ENCODE measurements around the gene ABTB1. TPM values are rescaled to one million over a fixed set of nuclear protein-coding genes. Genes with fewer than 3 reads are reported as not detected.
A peak's percentile ranks its signal among the peaks of the same experiment; 100 is the strongest.

ABTB1 gene
- polyA plus RNA-seq, 2 donors, result 15.4 to 19.0 TPM

GRCh38 chr3:127682561-127682960, 9.8 kb downstream of the ABTB1 start:
- Histone ChIP-seq H3K4me3 (ENCODE audit: low read depth in 1 of 2, low read length in 2 of 2) (no peak overlapping the region), H3K27me3 (ENCODE audit: control insufficient read depth in 1 of 2, insufficient read depth in 2 of 2, low read length in 2 of 2) (no peaks in the 10 kb centered on the region)
- WGBS, 2 donors, result 78 to 84% methylated on average over 8 of the region's 8 CpGs

DNA sequence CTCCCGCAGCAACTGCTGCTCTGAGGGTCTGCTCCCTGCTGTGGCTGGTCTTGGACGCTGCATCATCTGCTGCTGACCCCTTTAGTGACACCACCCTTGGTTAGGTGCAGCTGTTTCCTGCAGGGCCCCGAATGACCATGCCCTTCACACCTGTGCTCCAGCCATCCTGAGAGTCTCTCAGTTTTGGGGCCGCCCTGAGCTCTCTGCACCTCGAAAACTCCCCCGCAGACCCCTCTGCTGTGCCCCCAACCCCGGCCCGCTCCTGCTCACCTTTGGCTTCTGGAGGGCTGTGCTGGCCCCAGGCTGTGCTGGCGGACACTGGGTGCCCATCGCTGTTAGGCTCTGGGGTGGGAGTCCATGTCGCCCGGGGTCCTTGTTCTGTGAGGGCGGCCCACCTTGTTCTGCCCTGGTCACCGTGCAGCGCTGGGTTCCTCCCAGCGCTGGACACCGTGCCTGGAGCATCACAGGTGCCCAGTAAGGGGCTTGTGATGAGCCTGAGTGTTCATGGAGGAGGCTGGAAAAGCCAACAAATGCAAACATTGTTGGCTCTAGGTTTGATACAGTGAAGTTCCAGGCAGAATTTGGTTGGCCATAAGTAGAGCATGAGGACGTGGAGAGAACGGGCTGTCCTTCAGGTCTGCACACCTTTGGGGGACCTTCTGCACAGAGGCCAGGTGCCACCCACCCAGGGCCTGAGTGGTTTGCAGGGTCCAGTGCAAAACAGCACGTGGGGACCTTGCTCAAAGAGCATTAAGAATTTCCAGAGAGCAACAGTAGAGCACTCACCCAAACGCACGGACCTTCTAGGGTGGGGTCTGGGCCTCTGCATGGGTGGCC, 12.3 kb downstream of the ABTB1 start:
- H3K4me3 ChIP-seq (ENCODE audit: low read depth in 1 of 2, low read length in 2 of 2), result no peak overlapping the region
- 76 to 78% methylated on average over 22 of the region's 22 CpGs for WGBS, 2 donors
- peaks cover 0 to 10% of the 10 kb centered on the region in 2 donors for H3K36me3 ChIP-seq (ENCODE audit: control insufficient read depth in 2 of 2, insufficient read depth in 2 of 2, low read length in 1 of 2)
- no peaks in the 10 kb centered on the region for H3K9me3 ChIP-seq (ENCODE audit: control insufficient read depth in 2 of 2, insufficient read depth in 1 of 2, low read depth in 1 of 2, low read length in 1 of 2)
- H3K27me3 ChIP-seq (ENCODE audit: control insufficient read depth in 1 of 2, insufficient read depth in 2 of 2, low read length in 2 of 2), result no peaks in the 10 kb centered on the region
- no peaks in the 10 kb centered on the region for H3K4me1 ChIP-seq (ENCODE audit: control insufficient read depth in 2 of 2, insufficient read depth in 2 of 2, low read length in 1 of 2)
- H3K27ac ChIP-seq (ENCODE audit: low read depth in 2 of 2, low read length in 1 of 2), result no peak overlapping the region

More at GRCh38 chr3:127682561-127682960, 9.8 kb downstream of the ABTB1 start:
- H3K27ac ChIP-seq (ENCODE audit: low read depth in 2 of 2, low read length in 1 of 2), result no peak overlapping the region
- no peaks in the 10 kb centered on the region for H3K4me1 ChIP-seq (ENCODE audit: control insufficient read depth in 2 of 2, insufficient read depth in 2 of 2, low read length in 1 of 2)
- H3K9me3 ChIP-seq (ENCODE audit: control insufficient read depth in 2 of 2, insufficient read depth in 1 of 2, low read depth in 1 of 2, low read length in 1 of 2), result no peaks in the 10 kb centered on the region
- peaks cover 0 to 9% of the 10 kb centered on the region in 2 donors for H3K36me3 ChIP-seq (ENCODE audit: control insufficient read depth in 2 of 2, insufficient read depth in 2 of 2, low read length in 1 of 2)

DNA sequence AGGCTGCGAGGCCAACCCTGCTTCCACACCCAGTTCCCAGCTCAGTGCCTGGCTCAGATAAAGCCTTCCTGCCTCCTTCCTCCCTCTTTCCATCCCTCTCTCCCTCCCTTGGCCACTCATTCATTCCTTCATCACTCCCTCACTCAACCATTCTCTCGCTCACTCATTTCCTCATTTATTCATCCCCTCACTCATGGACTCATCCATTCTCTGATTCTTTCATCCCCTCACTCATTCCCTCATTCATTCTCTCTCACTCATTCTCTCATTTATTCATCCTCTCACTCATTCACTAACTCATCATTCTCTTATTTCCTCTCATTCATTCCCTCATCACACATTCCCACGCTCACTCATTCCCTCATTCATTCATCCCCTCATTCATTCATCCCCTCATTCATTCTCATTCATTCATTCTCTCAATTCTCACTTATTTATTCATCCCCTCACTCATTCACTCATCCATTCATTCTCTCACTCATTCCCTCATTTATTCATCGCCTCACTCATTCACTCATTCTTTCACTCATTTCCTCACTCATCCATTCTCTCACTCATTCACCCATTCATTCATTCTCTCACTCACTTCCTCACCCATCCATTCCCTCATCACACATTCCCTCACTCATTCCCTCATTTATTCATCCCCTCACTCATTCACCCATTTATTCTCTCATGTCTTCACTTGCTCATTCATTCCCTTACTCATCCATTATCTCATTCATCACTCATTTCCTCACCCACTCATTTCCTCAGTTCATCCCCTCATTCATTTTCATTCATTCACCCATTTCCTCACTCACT, 13.2 kb downstream of the ABTB1 start:
- Histone ChIP-seq H3K9me3 (ENCODE audit: control insufficient read depth in 2 of 2, insufficient read depth in 1 of 2, low read depth in 1 of 2, low read length in 1 of 2) (no peaks in the 10 kb centered on the region), H3K27ac (ENCODE audit: low read depth in 2 of 2, low read length in 1 of 2) (no peak overlapping the region), H3K36me3 (ENCODE audit: control insufficient read depth in 2 of 2, insufficient read depth in 2 of 2, low read length in 1 of 2) (peaks cover 0 to 8% of the 10 kb centered on the region in 2 donors), H3K27me3 (ENCODE audit: control insufficient read depth in 1 of 2, insufficient read depth in 2 of 2, low read length in 2 of 2) (no peaks in the 10 kb centered on the region), H3K4me1 (ENCODE audit: control insufficient read depth in 2 of 2, insufficient read depth in 2 of 2, low read length in 1 of 2) (peaks cover 0 to 2% of the 10 kb centered on the region in 2 donors), H3K4me3 (ENCODE audit: low read depth in 1 of 2, low read length in 2 of 2) (no peak overlapping the region)
- WGBS, 2 donors, result 74 to 80% methylated on average over 4 of the region's 4 CpGs

DNA sequence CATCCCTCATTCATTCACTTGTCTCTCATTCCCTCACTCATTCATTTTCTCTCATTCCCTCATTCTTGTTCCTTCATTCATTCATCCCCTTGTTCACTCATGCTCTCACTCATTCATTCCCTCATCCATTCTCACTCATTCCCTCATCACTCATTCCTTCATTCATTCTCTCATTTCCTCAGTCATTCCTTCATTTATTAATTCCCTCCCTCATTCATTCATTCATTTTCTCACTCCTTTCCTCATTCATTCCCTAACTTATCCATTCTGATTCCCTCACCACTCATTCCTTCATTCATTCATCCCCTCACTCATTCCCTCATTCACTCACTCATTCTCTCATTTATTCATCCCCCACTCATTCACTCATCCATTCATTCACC, 13.8 kb downstream of the ABTB1 start:
- Histone ChIP-seq H3K27ac (ENCODE audit: low read depth in 2 of 2, low read length in 1 of 2) (no peak overlapping the region), H3K4me3 (ENCODE audit: low read depth in 1 of 2, low read length in 2 of 2) (no peak overlapping the region), H3K9me3 (ENCODE audit: control insufficient read depth in 2 of 2, insufficient read depth in 1 of 2, low read depth in 1 of 2, low read length in 1 of 2) (no peaks in the 10 kb centered on the region)

GRCh38 chr3:127687228-127687737, 14.5 kb downstream of the ABTB1 start:
- Histone ChIP-seq H3K9me3 (ENCODE audit: control insufficient read depth in 2 of 2, insufficient read depth in 1 of 2, low read depth in 1 of 2, low read length in 1 of 2) (no peaks in the 10 kb centered on the region), H3K4me3 (ENCODE audit: low read depth in 1 of 2, low read length in 2 of 2) (no peak overlapping the region), H3K27me3 (ENCODE audit: control insufficient read depth in 1 of 2, insufficient read depth in 2 of 2, low read length in 2 of 2) (no peaks in the 10 kb centered on the region), H3K4me1 (ENCODE audit: control insufficient read depth in 2 of 2, insufficient read depth in 2 of 2, low read length in 1 of 2) (peaks cover 0 to 2% of the 10 kb centered on the region in 2 donors), H3K36me3 (ENCODE audit: control insufficient read depth in 2 of 2, insufficient read depth in 2 of 2, low read length in 1 of 2) (peaks cover under 1 to 16% of the 10 kb centered on the region in 2 donors), H3K27ac (ENCODE audit: low read depth in 2 of 2, low read length in 1 of 2) (no peak overlapping the region)
- 97% methylated on average over 2 of the region's 2 CpGs for WGBS, 2 donors

More for the DNA sequence above, 13.8 kb downstream of the ABTB1 start:
- Histone ChIP-seq H3K4me1 (ENCODE audit: control insufficient read depth in 2 of 2, insufficient read depth in 2 of 2, low read length in 1 of 2) (peaks cover 0 to 2% of the 10 kb centered on the region in 2 donors), H3K27me3 (ENCODE audit: control insufficient read depth in 1 of 2, insufficient read depth in 2 of 2, low read length in 2 of 2) (no peaks in the 10 kb centered on the region), H3K36me3 (ENCODE audit: control insufficient read depth in 2 of 2, insufficient read depth in 2 of 2, low read length in 1 of 2) (peaks cover 0 to 11% of the 10 kb centered on the region in 2 donors)

- H3K27ac ChIP-seq (ENCODE audit: low read depth in 2 of 2, low read length in 1 of 2), result no peak overlapping the region
- WGBS, 2 donors, result 68 to 78% methylated on average over 2 of the region's 2 CpGs
These were observed 15.3 kb downstream of the ABTB1 start for GRCh38 chr3:127688022-127688415.

GRCh38 chr3:127688416-127689265, 15.9 kb downstream of the ABTB1 start:
- 71 to 78% methylated on average over 20 of the region's 20 CpGs for WGBS, 2 donors
- peak overlapping the region in 1 of 2 donors; percentile 22 for H3K27ac ChIP-seq (ENCODE audit: low read depth in 2 of 2, low read length in 1 of 2)
- peaks cover 0 to 2% of the 10 kb centered on the region in 2 donors for H3K4me1 ChIP-seq (ENCODE audit: control insufficient read depth in 2 of 2, insufficient read depth in 2 of 2, low read length in 1 of 2)

More at GRCh38 chr3:127688022-127688415, 15.3 kb downstream of the ABTB1 start:
- no peak overlapping the region for H3K4me3 ChIP-seq (ENCODE audit: low read depth in 1 of 2, low read length in 2 of 2)
- no peaks in the 10 kb centered on the region for H3K27me3 ChIP-seq (ENCODE audit: control insufficient read depth in 1 of 2, insufficient read depth in 2 of 2, low read length in 2 of 2)
- H3K36me3 ChIP-seq (ENCODE audit: control insufficient read depth in 2 of 2, insufficient read depth in 2 of 2, low read length in 1 of 2), result peaks cover 4 to 24% of the 10 kb centered on the region in 2 donors
- no peaks in the 10 kb centered on the region for H3K9me3 ChIP-seq (ENCODE audit: control insufficient read depth in 2 of 2, insufficient read depth in 1 of 2, low read depth in 1 of 2, low read length in 1 of 2)
- peaks cover 0 to 2% of the 10 kb centered on the region in 2 donors for H3K4me1 ChIP-seq (ENCODE audit: control insufficient read depth in 2 of 2, insufficient read depth in 2 of 2, low read length in 1 of 2)

DNA sequence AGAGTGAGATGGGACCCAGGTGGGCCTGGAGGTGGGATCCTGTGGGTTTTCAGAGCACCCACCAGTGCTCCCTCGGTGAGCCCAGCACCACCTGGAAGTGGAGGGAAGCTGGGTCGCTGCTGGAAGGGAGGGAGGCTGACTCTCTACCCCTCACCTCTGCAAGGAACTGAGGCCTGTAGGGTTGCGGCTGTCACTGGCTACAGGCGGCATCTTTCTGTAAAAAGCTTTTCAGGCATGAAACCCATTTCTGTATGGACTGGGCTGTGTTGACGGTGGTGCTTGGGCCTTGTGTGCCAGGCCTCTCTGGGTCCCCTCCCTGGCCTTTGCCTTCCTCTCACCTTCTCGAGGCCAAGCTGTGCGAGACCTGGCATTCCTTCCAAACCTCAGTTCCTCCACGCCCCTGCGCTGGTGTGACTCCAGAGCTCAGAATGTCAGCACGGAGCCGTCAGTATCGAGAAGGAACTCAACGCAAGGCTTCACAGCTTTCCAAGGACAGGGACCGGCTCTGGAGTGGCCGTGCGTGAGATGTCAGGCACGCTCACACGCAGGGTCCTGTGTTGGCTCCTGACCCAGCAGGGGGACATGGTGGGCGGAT, 16.6 kb downstream of the ABTB1 start:
- Histone ChIP-seq H3K27ac (ENCODE audit: low read depth in 2 of 2, low read length in 1 of 2) (peak overlapping the region in 1 of 2 donors; percentile 14), H3K9me3 (ENCODE audit: control insufficient read depth in 2 of 2, insufficient read depth in 1 of 2, low read depth in 1 of 2, low read length in 1 of 2) (no peaks in the 10 kb centered on the region), H3K4me1 (ENCODE audit: control insufficient read depth in 2 of 2, insufficient read depth in 2 of 2, low read length in 1 of 2) (peaks cover 0 to 2% of the 10 kb centered on the region in 2 donors), H3K4me3 (ENCODE audit: low read depth in 1 of 2, low read length in 2 of 2) (no peak overlapping the region), H3K36me3 (ENCODE audit: control insufficient read depth in 2 of 2, insufficient read depth in 2 of 2, low read length in 1 of 2) (peaks cover 8 to 27% of the 10 kb centered on the region in 2 donors), H3K27me3 (ENCODE audit: control insufficient read depth in 1 of 2, insufficient read depth in 2 of 2, low read length in 2 of 2) (no peaks in the 10 kb centered on the region)
- 89 to 90% methylated on average over 19 of the region's 19 CpGs for WGBS, 2 donors

More at GRCh38 chr3:127688416-127689265, 15.9 kb downstream of the ABTB1 start:
- Histone ChIP-seq H3K27me3 (ENCODE audit: control insufficient read depth in 1 of 2, insufficient read depth in 2 of 2, low read length in 2 of 2) (no peaks in the 10 kb centered on the region), H3K9me3 (ENCODE audit: control insufficient read depth in 2 of 2, insufficient read depth in 1 of 2, low read depth in 1 of 2, low read length in 1 of 2) (no peaks in the 10 kb centered on the region), H3K36me3 (ENCODE audit: control insufficient read depth in 2 of 2, insufficient read depth in 2 of 2, low read length in 1 of 2) (peaks cover 8 to 25% of the 10 kb centered on the region in 2 donors), H3K4me3 (ENCODE audit: low read depth in 1 of 2, low read length in 2 of 2) (no peak overlapping the region)
